Right lobe of liver (tissue), 4 donors: ENCODE measurements around the gene INA.

Experiments
- POLR2A ChIP-seq: fragments of 450-650 bp; IDR thresholded peaks from one replicate; pipeline ENCODE4 v1.6.1; 2017; ENCODE audit warnings: antibody characterized with exemption, mild to moderate bottlenecking
- TF ChIP-seq, protein P1 (sequence below), 4 donors: fragments of 200-600 bp in 3 of 4; fragments of 450-650 bp in 1 of 4; IDR thresholded peaks; one replicate each; pipeline versions ENCODE4 v1.5.1 to v1.8.0; 2016 to 2022; ENCODE audit warnings: antibody characterized with exemption in 4 of 4, mild to moderate bottlenecking in 2 of 4
- donor health status: DM: no; HTN: no; CAD: no.
- donor health status: DM: no; HTN: no; CAD: no.
- donor health status: DM: no; HTN: yes; CAD: no.

GRCh38 chr10:103257812-103258211 is 19.1 kb upstream of the INA start:
- TF ChIP-seq, protein P1, sequence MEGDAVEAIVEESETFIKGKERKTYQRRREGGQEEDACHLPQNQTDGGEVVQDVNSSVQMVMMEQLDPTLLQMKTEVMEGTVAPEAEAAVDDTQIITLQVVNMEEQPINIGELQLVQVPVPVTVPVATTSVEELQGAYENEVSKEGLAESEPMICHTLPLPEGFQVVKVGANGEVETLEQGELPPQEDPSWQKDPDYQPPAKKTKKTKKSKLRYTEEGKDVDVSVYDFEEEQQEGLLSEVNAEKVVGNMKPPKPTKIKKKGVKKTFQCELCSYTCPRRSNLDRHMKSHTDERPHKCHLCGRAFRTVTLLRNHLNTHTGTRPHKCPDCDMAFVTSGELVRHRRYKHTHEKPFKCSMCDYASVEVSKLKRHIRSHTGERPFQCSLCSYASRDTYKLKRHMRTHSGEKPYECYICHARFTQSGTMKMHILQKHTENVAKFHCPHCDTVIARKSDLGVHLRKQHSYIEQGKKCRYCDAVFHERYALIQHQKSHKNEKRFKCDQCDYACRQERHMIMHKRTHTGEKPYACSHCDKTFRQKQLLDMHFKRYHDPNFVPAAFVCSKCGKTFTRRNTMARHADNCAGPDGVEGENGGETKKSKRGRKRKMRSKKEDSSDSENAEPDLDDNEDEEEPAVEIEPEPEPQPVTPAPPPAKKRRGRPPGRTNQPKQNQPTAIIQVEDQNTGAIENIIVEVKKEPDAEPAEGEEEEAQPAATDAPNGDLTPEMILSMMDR (IDR thresholded peaks at IDR 0.05), result no peak
- no peak for TF ChIP-seq POLR2A
